GM19328 (cell line): ENCODE data around the gene ACSBG1.
"Not testable (repeated sequence)": the region's sequence is repeated elsewhere in the genome, so short reads cannot be mapped to it uniquely, and the experiment has no call there.

Source experiments
- ATAC-seq: cut with Tn5 transposase; IDR thresholded peaks from one replicate; pipeline ENCODE4 v1.9.1; 2021; ENCODE audit warnings: mild to moderate bottlenecking, moderate library complexity; ENCODE audit not compliant: unreplicated experiment

Gene ACSBG1

DNA sequence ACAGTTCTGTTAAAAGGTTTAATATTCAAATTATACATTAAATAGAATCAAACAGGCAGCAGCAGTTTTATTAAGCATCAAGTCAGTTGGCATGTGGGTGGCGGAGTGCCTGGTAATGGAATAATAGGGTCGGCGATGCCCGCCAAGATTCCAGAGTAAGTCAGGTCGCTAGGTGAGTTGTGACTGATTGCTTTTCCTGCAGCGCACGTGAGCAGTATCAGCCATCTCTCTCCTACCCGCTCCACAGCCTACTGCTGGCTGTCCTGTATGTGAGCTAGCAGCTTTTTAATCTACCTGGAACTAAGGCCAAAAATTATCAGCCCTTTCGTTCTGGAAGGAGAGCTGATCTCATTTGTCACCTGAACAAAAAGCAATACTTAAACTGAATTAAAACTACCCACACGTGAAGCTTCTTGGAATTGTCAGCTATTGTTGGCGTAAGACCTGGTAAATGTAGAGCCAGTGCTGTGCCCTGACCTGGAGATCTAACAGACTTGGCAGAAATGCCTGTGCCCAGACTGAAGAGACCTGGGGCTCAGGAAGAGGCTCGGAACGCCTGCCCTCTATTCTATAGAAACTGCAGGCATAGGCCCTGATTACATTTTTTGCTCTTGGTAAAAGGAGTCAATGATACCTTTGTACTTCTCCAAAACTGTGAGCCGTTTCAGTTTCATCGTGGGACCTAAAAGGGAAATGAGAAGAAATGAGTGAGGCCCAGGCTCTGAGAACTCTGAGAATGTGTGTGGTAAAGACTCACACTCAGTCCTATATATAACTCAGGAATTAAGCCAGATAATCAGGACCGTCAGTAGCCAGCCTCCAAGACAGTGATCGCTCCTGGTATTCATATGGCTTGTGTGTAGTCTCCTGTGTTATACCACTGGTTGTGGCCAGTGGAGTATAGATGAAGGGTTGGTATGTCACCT, 63.3 kb downstream of the ACSBG1 start:
- no peak for ATAC-seq

GRCh38 chr15:78168608-78169007, 65.8 kb downstream of the ACSBG1 start:
- ATAC-seq: no peak

- ATAC-seq: peak; percentile 65
Observed at GRCh38 chr15:78167227-78167888, 67.0 kb downstream of the ACSBG1 start.

DNA sequence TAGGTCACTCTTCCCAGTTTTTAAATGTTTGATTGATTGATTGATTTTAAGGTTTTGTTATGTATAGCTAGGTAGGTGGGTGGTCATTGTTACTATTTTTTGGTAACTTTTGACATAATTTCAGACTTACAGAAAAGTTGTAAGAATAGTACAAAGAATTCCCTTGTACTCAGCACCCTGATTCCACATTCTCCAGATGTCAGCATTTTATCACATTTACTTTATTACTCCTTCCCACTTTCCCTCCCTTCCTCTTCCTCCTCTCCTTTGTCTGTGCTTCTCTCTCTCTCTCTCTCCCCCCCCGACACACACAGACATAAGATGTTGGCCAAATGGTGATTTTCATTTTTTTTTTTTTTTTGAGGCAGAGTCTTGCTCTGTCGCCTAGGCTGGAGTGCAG, 70.4 kb downstream of the ACSBG1 start:
- no peak for ATAC-seq

GRCh38 chr15:78162038-78162437, 72.3 kb downstream of the ACSBG1 start:
- no peak for ATAC-seq

DNA sequence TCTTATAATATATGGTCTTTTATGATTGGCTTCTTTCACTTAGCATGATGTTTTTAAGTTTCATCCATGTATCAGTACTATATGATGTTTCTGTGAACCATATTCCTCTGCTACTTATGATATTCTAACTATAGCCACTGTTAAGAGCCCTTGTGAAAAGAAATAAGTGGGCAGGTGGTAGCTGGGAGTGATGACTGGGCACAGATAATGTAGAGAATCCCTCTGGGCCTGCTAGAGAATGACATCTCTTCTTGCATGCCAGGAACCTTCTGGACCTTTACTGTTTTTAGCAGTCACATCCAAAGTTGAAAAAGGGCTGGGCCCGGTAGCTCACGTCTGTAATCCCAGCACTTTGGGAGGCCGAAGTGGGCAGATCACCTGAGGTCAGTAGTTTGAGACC, 75.0 kb downstream of the ACSBG1 start:
- ATAC-seq: no peak

- no peak for ATAC-seq
Observed at GRCh38 chr15:78157203-78157602, 77.2 kb downstream of the ACSBG1 start.

- no peak for ATAC-seq
Observed at GRCh38 chr15:78156653-78157052, 77.7 kb downstream of the ACSBG1 start.

DNA sequence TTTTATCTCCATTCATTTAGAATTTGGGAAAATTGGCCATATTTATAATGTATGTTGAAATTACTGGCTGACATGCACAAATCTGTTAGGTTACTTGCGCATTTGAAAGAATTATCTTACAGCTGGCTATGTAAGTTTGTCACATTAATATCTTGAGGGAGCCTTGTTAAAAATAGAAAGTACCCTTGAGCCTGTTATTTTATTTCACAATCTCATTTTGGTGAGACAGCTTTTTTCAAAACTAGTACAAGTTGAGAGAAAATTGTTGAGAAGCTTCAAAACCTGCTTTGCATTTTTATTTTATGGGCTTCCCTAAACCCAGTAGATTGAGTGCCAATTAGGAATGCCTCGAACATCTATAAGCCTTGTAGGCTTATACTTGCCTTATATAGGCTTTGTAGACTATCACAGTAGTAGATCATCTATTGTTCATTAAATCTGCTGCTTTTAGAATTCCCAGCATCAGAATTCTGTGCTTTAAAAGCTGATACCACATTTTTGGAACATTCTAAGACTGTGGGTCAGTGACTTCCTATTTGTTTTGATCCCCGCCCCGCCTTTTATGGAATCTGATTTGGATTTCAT, 78.9 kb downstream of the ACSBG1 start:
- no peak for ATAC-seq

DNA sequence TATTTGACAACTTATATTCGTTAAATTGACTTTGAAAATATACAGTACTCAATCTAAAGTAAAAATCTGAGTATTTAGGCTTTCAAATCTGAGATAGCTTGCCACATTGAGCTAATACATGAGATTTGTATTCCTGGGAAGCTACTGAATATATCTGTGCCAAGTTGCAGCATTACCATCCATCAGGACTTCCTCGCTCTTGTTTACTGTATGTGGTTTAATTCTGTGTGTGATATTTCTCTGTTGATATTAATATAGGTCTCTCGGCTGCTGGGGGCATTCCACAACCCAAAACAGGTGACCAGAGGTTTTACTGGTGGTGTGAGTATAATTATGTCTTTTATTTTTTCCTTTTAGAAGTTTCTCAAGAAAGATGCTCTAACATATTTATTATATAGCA, 79.4 kb downstream of the ACSBG1 start:
- no peak for ATAC-seq

- not testable (repeated sequence) for ATAC-seq
Observed at GRCh38 chr15:78151075-78151474, 83.3 kb downstream of the ACSBG1 start.

GRCh38 chr15:78149805-78150751, 84.3 kb downstream of the ACSBG1 start:
- ATAC-seq: no peak

GRCh38 chr15:78149068-78149804, 85.1 kb downstream of the ACSBG1 start, which contains the start of gene IDH3A:
IDH3A (plus strand) TSS chr15:78149362; CDS start chr15:78149404, 42 bp downstream.
- peak; percentile 81 for ATAC-seq

DNA sequence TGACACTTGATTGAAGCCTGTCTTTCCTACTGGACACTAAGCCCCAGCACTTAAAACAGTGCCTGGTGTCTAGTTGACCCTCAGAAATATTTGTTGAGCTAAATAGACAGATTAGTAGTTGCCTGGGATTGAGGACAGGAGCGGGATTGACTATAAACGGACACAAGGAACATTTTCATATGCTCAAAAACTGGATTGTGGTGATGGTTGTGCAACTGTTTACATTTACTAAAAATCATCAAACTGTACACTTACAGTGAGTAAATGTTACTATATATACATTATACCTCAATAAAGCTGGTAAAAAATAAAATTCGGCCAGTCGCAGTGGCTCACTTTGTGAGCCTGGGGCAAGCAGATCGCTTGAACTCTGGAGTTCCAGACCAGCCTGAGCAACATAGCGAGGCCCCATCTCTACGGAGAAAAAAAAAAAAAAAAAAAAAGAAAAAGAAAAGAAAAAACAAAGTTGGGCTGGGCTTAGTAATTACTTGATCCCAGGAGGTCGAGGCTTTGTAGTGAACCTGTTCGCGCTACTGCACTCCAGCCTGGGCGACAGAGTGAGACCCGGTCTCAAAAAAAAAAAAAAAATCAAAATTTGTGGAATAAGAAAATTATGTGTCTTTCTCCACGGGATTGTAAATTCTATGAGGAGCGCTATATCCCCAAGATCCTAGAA, 85.8 kb downstream of the ACSBG1 start:
- ATAC-seq: no peak

- no peak for ATAC-seq
Observed at GRCh38 chr15:78147566-78147965, 86.8 kb downstream of the ACSBG1 start.

- ATAC-seq: no peak
Observed at GRCh38 chr15:78146425-78147154, 87.8 kb downstream of the ACSBG1 start.

DNA sequence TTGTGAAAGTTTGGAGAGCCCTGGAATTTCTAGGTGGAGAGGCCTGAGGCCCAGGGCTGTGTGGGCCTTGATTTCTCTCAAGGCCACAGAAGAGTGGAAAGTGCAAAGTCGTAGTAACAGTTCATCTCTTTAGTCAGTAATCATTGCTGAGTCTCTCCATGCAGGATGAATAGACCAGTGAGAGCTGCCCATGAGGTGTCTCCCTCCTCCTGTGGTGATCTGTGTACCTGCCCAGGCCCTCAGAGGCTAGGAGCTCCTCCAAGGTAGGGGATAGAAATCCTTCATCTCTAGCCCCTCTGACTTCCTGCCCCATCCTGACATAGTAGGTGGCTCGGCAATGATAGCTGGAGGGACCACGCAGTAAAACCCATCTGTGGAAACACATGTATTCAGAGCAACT, 92.0 kb downstream of the ACSBG1 start:
- no peak for ATAC-seq

DNA sequence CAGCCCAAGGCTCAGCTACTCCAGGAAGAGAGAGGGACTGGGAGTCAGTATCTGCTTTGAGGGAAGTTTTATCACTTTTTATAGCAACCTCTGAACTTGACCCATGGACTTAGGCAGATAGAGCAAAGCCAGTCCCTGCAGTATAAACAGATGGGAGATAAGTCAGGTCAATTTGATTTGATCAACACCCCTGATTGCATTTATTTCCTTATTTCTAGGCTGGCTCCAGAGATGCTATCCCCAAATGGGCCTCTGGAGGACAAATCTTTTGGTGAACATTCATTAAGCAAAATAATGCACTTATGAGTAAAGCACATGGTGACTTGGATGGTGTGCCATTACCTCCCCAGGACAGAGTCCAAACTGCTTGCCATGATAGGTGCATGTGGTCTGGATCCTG, 94.1 kb downstream of the ACSBG1 start:
- no peak for ATAC-seq

GRCh38 chr15:78139578-78139977, 94.8 kb downstream of the ACSBG1 start:
- ATAC-seq: no peak
